Left kidney (tissue), 2 donors: ENCODE results near the gene SLC22A9. TPM values are rescaled to one million over a fixed set of nuclear protein-coding genes. Genes with fewer than 3 reads are reported as not detected.

ENCODE experiments used
- DNase-seq: peaks from one replicate; pipeline ENCODE4 v3.0.0-alpha.2; 2013
- polyA plus RNA-seq: library from polyadenylated mRNA; unstranded; fragments of 120-200 nt; gene quantifications from one replicate; pipeline ENCODE4 v1.2.1, GENCODE V29; 2013; ENCODE audit not compliant: insufficient read length

Gene SLC22A9
- polyA plus RNA-seq, 1 donor, result not detected

GRCh38 chr11:63444160-63444559 is 74.6 kb downstream of the SLC22A9 start:
- DNase-seq, result no peak

- DNase-seq, result no peak
Measured at GRCh38 chr11:63445118-63445517, 75.5 kb downstream of the SLC22A9 start.

- no peak for DNase-seq
Measured at GRCh38 chr11:63445720-63446119, 76.1 kb downstream of the SLC22A9 start.

GRCh38 chr11:63448646-63449045 is 79.1 kb downstream of the SLC22A9 start:
- DNase-seq, result no peak

GRCh38 chr11:63459586-63459985 is 90.0 kb downstream of the SLC22A9 start:
- DNase-seq, result no peak

Other genes with a start within 250 kb of the SLC22A9 start
- gene SLC22A24, start 225.6 kb upstream of the SLC22A9 start, polyA plus RNA-seq, result 0.70 TPM
- gene SLC22A25, start 126.2 kb upstream of the SLC22A9 start, polyA plus RNA-seq, result not detected
- gene PLAAT5, start 121.4 kb downstream of the SLC22A9 start, polyA plus RNA-seq, result 0.50 TPM
- not detected for gene LGALS12, start 136.3 kb downstream of the SLC22A9 start, polyA plus RNA-seq
- gene PLAAT4, start 167.0 kb downstream of the SLC22A9 start, polyA plus RNA-seq, result 8.2 TPM
- 0.88 TPM for gene PLAAT2, start 193.6 kb downstream of the SLC22A9 start, polyA plus RNA-seq
- 15.1 TPM for gene PLAAT3, start 244.6 kb downstream of the SLC22A9 start, polyA plus RNA-seq